SK-N-MC (cell line): Measurements from ENCODE around the gene DOCK1.

Source experiments
- EZH2 ChIP-seq: fragments of 200-600 bp; sonication (generic); IDR thresholded peaks from one replicate; pipeline ENCODE4 v1.6.1; 2017; ENCODE audit warnings: antibody characterized with exemption
- POLR2AphosphoS5 ChIP-seq: IDR thresholded peaks from 2 replicates; pipeline ENCODE4 v1.6.1; 2012; ENCODE audit warnings: mild to moderate bottlenecking, low read depth, low read length, borderline replicate concordance

GRCh38 chr10:127368929-127369328 lies 463.7 kb downstream of the DOCK1 start:
- TF ChIP-seq POLR2AphosphoS5 (no peak), EZH2 (no peak)
